Neural progenitor cell (in vitro differentiated cells): ENCODE results near the gene COX15. TPM values are rescaled to one million over a fixed set of nuclear protein-coding genes. Genes with fewer than 3 reads are reported as not detected.

Experiments
- DNase-seq: peaks from one replicate; pipeline ENCODE4 v3.0.0-alpha.2; 2016; ENCODE audit warnings: low spot score
- H2AFZ ChIP-seq: fragments of 200-600 bp; sonication (generic); replicated peaks from 2 replicates; pipeline ENCODE4 v1.6.1; 2016; ENCODE audit warnings: antibody characterized with exemption
- H3F3A ChIP-seq: fragments of 200-600 bp; sonication (generic); 2 replicates; pipeline ENCODE4 v1.6.1; 2016; ENCODE audit warnings: antibody characterized with exemption, low read depth
- H3K27ac ChIP-seq: fragments of 200-600 bp; sonication (generic); 2 replicates; pipeline ENCODE4 v1.5.1; 2016; ENCODE audit warnings: mild to moderate bottlenecking
- H3K27me3 ChIP-seq: fragments of 200-600 bp; sonication (generic); 2 replicates; pipeline ENCODE4 v1.6.1; 2016; ENCODE audit warnings: mild to moderate bottlenecking, moderate library complexity
- H3K36me3 ChIP-seq: fragments of 200-600 bp; sonication (generic); 2 replicates; pipeline ENCODE4 v1.5.1; 2016
- H3K4me1 ChIP-seq: fragments of 200-600 bp; sonication (generic); 2 replicates; pipeline ENCODE4 v1.6.1; 2016; ENCODE audit warnings: mixed run types
- H3K4me2 ChIP-seq: fragments of 200-600 bp; sonication (generic); 2 replicates; pipeline ENCODE4 v1.6.1; 2016
- H3K4me3 ChIP-seq: fragments of 200-600 bp; sonication (generic); 2 replicates; pipeline ENCODE4 v1.5.1; 2016
- H3K79me2 ChIP-seq: fragments of 200-600 bp; sonication (generic); 2 replicates; pipeline ENCODE4 v1.6.1; 2016; ENCODE audit warnings: low read depth
- H3K9ac ChIP-seq: fragments of 200-600 bp; sonication (generic); 2 replicates; pipeline ENCODE4 v1.6.1; 2016
- H3K9me3 ChIP-seq: fragments of 200-600 bp; sonication (generic); 2 replicates; pipeline ENCODE4 v1.5.1; 2016; ENCODE audit warnings: low read depth
- H4K20me1 ChIP-seq: fragments of 200-600 bp; sonication (generic); 2 replicates; pipeline ENCODE4 v1.6.1; 2016; ENCODE audit warnings: low read depth
- H3K27ac Mint-ChIP-seq: 3 replicates; pipeline ENCODE4 v1.8.0; 2021; ENCODE audit warnings: mixed read lengths
- H3K27me3 Mint-ChIP-seq: 2 replicates; pipeline ENCODE4 v1.8.0; 2022; ENCODE audit warnings: low read depth, mild to moderate bottlenecking, inconsistent platforms, moderate library complexity, mixed read lengths; ENCODE audit not compliant: insufficient read depth
- H3K36me3 Mint-ChIP-seq: 3 replicates; pipeline ENCODE4 v1.8.0; 2021; ENCODE audit warnings: mixed read lengths
- H3K4me1 Mint-ChIP-seq: 3 replicates; pipeline ENCODE4 v1.8.0; 2021; ENCODE audit warnings: mixed read lengths
- H3K4me3 Mint-ChIP-seq: 3 replicates; pipeline ENCODE4 v1.8.0; 2021; ENCODE audit warnings: mild to moderate bottlenecking, moderate library complexity, mixed read lengths
- H3K9me3 Mint-ChIP-seq: 3 replicates; pipeline ENCODE4 v1.8.0; 2020; ENCODE audit warnings: mixed read lengths
- EZH2 ChIP-seq: fragments of 200-600 bp; sonication (generic); IDR thresholded peaks from 2 replicates; pipeline ENCODE4 v1.6.1; 2017; ENCODE audit warnings: antibody characterized with exemption, mild to moderate bottlenecking, moderate library complexity
- EZH2phosphoT487 ChIP-seq: fragments of 200-600 bp; sonication (generic); IDR thresholded peaks from 2 replicates; pipeline ENCODE4 v1.6.1; 2017; ENCODE audit warnings: antibody characterized with exemption
- total RNA-seq: library from RNA; depleted of rRNA; stranded (reverse); fragments of >200 nt; gene quantifications from 2 replicates; pipeline ENCODE4 v1.2.3, GENCODE V29; 2015; ENCODE audit warnings: low replicate concordance
- TF ChIP-seq, protein P1 (sequence below): fragments of 200-600 bp; sonication (generic); IDR thresholded peaks from 2 replicates; pipeline ENCODE4 v1.5.1; 2017; ENCODE audit warnings: antibody characterized with exemption, mild to moderate bottlenecking

COX15 gene
- total RNA-seq, 1 donor from 2014 or later, result 49.8 TPM

DNA sequence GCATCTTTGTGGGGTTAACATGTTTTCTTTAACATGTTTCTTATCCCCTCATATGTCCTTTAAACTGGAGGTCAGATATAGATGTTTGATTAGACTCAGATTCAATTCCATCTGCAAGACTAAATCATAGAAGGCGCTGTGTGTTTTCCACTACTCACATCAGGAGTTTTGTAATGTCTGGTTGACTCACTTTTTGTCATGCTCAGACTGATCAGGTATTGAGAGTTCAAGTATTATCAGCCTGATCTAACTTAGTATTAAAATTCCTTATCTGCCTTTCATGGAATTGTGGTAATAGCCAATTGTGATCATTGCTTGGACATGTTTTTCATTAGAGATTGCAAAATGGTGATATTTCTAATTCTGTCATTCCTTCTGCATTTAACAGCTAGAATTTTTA lies 42.5 kb downstream of the COX15 start:
- Histone ChIP-seq H3K4me3 (no peak overlapping the region), H3F3A (no peaks in the 10 kb centered on the region), H3K36me3 (no peaks in the 10 kb centered on the region), H3K4me2 (no peak overlapping the region), H3K9ac (no peak overlapping the region), H3K27ac (no peak overlapping the region), H3K27me3 (no peaks in the 10 kb centered on the region), H3K79me2 (no peaks in the 10 kb centered on the region), H3K9me3 (no peaks in the 10 kb centered on the region), H3K4me1 (no peaks in the 10 kb centered on the region), H2AFZ (no peak overlapping the region), H4K20me1 (no peaks in the 10 kb centered on the region)
- no peak for DNase-seq
- Mint-ChIP-seq H3K4me3 (no peak overlapping the region), H3K27ac (no peak overlapping the region), H3K4me1 (no peaks in the 10 kb centered on the region), H3K36me3 (no peaks in the 10 kb centered on the region), H3K9me3 (no peaks in the 10 kb centered on the region), H3K27me3 (no peaks in the 10 kb centered on the region)
- TF ChIP-seq EZH2 (no peak), EZH2phosphoT487 (no peak)
- TF ChIP-seq, protein P1, sequence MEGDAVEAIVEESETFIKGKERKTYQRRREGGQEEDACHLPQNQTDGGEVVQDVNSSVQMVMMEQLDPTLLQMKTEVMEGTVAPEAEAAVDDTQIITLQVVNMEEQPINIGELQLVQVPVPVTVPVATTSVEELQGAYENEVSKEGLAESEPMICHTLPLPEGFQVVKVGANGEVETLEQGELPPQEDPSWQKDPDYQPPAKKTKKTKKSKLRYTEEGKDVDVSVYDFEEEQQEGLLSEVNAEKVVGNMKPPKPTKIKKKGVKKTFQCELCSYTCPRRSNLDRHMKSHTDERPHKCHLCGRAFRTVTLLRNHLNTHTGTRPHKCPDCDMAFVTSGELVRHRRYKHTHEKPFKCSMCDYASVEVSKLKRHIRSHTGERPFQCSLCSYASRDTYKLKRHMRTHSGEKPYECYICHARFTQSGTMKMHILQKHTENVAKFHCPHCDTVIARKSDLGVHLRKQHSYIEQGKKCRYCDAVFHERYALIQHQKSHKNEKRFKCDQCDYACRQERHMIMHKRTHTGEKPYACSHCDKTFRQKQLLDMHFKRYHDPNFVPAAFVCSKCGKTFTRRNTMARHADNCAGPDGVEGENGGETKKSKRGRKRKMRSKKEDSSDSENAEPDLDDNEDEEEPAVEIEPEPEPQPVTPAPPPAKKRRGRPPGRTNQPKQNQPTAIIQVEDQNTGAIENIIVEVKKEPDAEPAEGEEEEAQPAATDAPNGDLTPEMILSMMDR, result no peak

DNA sequence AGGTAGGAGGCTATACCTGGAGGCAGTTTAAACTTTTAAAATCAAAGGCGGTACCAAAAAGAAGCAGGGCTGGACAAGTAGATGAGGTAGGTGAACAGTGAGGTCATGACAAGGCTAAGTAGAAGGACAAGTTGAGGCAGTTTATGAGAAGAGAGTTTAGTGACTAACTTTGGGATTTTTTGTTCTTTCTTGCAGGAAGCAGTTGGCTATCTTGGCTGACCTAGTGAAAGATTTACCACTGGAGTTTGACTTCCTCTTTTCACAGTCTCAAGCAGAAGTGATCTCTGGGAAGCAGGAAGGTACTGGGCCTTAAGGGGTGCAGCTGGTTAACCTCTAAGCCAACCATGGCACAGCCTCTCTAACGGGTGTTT lies 46.3 kb downstream of the COX15 start:
- Histone ChIP-seq H3K4me3 (no peak overlapping the region), H3F3A (no peaks in the 10 kb centered on the region), H3K4me1 (no peaks in the 10 kb centered on the region), H2AFZ (no peak overlapping the region), H3K9me3 (no peaks in the 10 kb centered on the region), H3K9ac (no peak overlapping the region), H3K36me3 (no peaks in the 10 kb centered on the region), H3K4me2 (no peak overlapping the region), H3K27me3 (no peaks in the 10 kb centered on the region), H3K79me2 (no peaks in the 10 kb centered on the region), H4K20me1 (no peaks in the 10 kb centered on the region), H3K27ac (no peak overlapping the region)
- no peak for DNase-seq
- Mint-ChIP-seq H3K4me3 (no peak overlapping the region), H3K36me3 (no peaks in the 10 kb centered on the region), H3K27ac (no peak overlapping the region), H3K9me3 (no peaks in the 10 kb centered on the region), H3K4me1 (no peaks in the 10 kb centered on the region), H3K27me3 (no peaks in the 10 kb centered on the region)
- TF ChIP-seq EZH2phosphoT487, result no peak
- TF ChIP-seq, protein P1, result no peak
- TF ChIP-seq EZH2, result no peak

DNA sequence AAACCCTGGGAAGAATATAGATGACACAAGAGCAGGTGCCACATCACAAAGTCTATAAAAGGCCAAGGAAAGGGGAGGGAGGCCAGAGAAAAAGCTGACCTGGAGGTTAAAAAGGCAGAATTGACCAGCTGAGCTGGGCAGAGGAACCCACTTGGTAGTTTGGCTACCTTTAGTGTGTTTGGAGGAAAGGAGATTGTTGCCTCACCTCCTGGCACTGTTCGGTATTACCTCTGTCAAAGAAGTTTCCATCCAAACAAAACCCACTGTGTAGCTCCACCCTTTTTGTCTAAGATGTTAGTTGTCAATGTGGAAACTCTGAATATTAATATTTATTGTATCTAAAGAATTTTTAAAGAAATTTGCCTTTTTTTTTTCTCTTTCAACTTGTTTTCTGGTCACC lies 49.2 kb downstream of the COX15 start:
- Histone ChIP-seq H3K4me3 (no peak overlapping the region), H3K36me3 (no peaks in the 10 kb centered on the region), H3K79me2 (no peaks in the 10 kb centered on the region), H3K9ac (no peak overlapping the region), H3K4me2 (no peak overlapping the region), H4K20me1 (no peaks in the 10 kb centered on the region), H3F3A (no peaks in the 10 kb centered on the region), H3K27ac (no peak overlapping the region), H3K4me1 (no peaks in the 10 kb centered on the region), H2AFZ (no peak overlapping the region), H3K27me3 (no peaks in the 10 kb centered on the region), H3K9me3 (no peaks in the 10 kb centered on the region)
- no peaks in the 10 kb centered on the region for H3K9me3 Mint-ChIP-seq
- TF ChIP-seq, protein P1, result peak; percentile 14
- no peak for TF ChIP-seq EZH2
- peaks cover 2% of the 10 kb centered on the region for H3K27me3 Mint-ChIP-seq
- no peak overlapping the region for H3K4me3 Mint-ChIP-seq
- H3K27ac Mint-ChIP-seq, result no peak overlapping the region
- no peak for DNase-seq
- H3K4me1 Mint-ChIP-seq, result no peaks in the 10 kb centered on the region
- H3K36me3 Mint-ChIP-seq, result peaks cover 7% of the 10 kb centered on the region

Other genes with a start within 250 kb of the COX15 start
- not detected in 2 replicates for gene NKX2-3, start 199.2 kb downstream of the COX15 start, total RNA-seq
- 12.4 and 15.3 TPM in 2 replicates for gene SLC25A28, start 111.7 kb downstream of the COX15 start, total RNA-seq
- gene ENTPD7, start 72.6 kb downstream of the COX15 start, total RNA-seq, result 7.2 and 10.2 TPM in 2 replicates
- 27.8 and 36.1 TPM in 2 replicates for gene CUTC, start 107 bp upstream of the COX15 start, total RNA-seq
- gene ABCC2, start 50.5 kb upstream of the COX15 start, total RNA-seq, result 0.25 and 0.26 TPM in 2 replicates